ENCODE measurements around the gene FOSL2.

- TF ChIP-seq, protein P1, sequence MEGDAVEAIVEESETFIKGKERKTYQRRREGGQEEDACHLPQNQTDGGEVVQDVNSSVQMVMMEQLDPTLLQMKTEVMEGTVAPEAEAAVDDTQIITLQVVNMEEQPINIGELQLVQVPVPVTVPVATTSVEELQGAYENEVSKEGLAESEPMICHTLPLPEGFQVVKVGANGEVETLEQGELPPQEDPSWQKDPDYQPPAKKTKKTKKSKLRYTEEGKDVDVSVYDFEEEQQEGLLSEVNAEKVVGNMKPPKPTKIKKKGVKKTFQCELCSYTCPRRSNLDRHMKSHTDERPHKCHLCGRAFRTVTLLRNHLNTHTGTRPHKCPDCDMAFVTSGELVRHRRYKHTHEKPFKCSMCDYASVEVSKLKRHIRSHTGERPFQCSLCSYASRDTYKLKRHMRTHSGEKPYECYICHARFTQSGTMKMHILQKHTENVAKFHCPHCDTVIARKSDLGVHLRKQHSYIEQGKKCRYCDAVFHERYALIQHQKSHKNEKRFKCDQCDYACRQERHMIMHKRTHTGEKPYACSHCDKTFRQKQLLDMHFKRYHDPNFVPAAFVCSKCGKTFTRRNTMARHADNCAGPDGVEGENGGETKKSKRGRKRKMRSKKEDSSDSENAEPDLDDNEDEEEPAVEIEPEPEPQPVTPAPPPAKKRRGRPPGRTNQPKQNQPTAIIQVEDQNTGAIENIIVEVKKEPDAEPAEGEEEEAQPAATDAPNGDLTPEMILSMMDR (conservative IDR thresholded peaks at IDR 0.05; ENCODE audit: low read depth, low read length) = no peak
- no peak for TF ChIP-seq EZH2 (IDR thresholded peaks at IDR 0.05; ENCODE audit: low read length, unreplicated experiment)
These were observed 26.5 kb upstream of the FOSL2 start for GRCh38 chr2:28366149-28366495.

All from PC-3 (cell line).